Keratinocyte (primary cell): ENCODE data around the gene NUP107.

Experiments used
- EZH2 ChIP-seq: IDR thresholded peaks from one replicate; pipeline ENCODE4 v1.6.1; 2012; ENCODE audit warnings: inconsistent platforms, mild to moderate bottlenecking, low read length, moderate library complexity
- TF ChIP-seq, protein P1 (sequence below), 3 experiments: IDR thresholded peaks in 1 of 3; conservative IDR thresholded peaks in 1 of 3; optimal IDR thresholded peaks in 1 of 3; 2 replicates in 2 of 3; 3 replicates in 1 of 3; pipeline versions ENCODE3 to v1.5.1; 2011; ENCODE audit warnings: low read length in 3 of 3, mild to moderate bottlenecking in 3 of 3, moderate library complexity in 2 of 3, control low read depth in 1 of 3, inconsistent platforms in 1 of 3; ENCODE audit not compliant: insufficient read depth in 2 of 3; ENCODE audit errors: extremely low read depth in 1 of 3

DNA sequence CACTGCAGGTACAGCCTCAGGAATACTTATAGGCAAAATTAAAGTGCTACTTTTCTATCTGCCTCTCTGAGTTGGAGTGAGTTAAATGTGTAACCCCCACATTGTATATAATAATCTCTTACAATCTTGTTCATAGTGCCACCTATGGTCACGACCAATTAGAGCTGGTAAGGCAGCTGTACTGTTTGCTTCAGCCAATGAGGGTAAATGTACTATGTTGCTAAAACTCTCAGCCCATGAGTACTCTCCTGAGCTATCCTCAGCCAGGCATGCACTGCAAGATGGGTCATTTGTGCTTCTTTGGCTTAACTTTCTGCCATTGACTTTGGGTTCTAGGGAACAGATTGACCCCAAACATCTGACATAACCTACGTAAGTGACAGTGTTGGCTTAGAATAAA lies 106.2 kb downstream of the NUP107 start:
- TF ChIP-seq, protein P1, sequence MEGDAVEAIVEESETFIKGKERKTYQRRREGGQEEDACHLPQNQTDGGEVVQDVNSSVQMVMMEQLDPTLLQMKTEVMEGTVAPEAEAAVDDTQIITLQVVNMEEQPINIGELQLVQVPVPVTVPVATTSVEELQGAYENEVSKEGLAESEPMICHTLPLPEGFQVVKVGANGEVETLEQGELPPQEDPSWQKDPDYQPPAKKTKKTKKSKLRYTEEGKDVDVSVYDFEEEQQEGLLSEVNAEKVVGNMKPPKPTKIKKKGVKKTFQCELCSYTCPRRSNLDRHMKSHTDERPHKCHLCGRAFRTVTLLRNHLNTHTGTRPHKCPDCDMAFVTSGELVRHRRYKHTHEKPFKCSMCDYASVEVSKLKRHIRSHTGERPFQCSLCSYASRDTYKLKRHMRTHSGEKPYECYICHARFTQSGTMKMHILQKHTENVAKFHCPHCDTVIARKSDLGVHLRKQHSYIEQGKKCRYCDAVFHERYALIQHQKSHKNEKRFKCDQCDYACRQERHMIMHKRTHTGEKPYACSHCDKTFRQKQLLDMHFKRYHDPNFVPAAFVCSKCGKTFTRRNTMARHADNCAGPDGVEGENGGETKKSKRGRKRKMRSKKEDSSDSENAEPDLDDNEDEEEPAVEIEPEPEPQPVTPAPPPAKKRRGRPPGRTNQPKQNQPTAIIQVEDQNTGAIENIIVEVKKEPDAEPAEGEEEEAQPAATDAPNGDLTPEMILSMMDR (optimal IDR thresholded peaks at IDR 0.05 in 1 of 3, IDR thresholded peaks at IDR 0.05 in 1 of 3, conservative IDR thresholded peaks at IDR 0.05 in 1 of 3; ENCODE audit: extremely low read depth in 1 of 3, insufficient read depth in 2 of 3, low read length in 3 of 3): no peak
- TF ChIP-seq EZH2: no peak
